ENCODE results near the gene SLC34A2. TPM values are rescaled to one million over a fixed set of nuclear protein-coding genes. Genes with fewer than 3 reads are reported as not detected.

SLC34A2 gene
- total RNA-seq, 1 donor from 2014 or later = not detected

- no peak for DNase-seq (ENCODE audit: low spot score)
Measured at GRCh38 chr4:25662306-25662705, 6.7 kb downstream of the SLC34A2 start.

- peak; percentile 29 for DNase-seq (ENCODE audit: low spot score)
Measured at GRCh38 chr4:25663781-25664180, 8.1 kb downstream of the SLC34A2 start.

GRCh38 chr4:25666031-25666630 lies 10.5 kb downstream of the SLC34A2 start:
- no peak for DNase-seq (ENCODE audit: low spot score)

- no peak for DNase-seq (ENCODE audit: low spot score)
Measured at GRCh38 chr4:25667931-25668557, 12.4 kb downstream of the SLC34A2 start.

GRCh38 chr4:25670991-25671390 lies 15.3 kb downstream of the SLC34A2 start:
- DNase-seq (ENCODE audit: low spot score) = no peak

GRCh38 chr4:25672756-25673155 lies 17.1 kb downstream of the SLC34A2 start:
- DNase-seq (ENCODE audit: low spot score) = no peak

- no peak for DNase-seq (ENCODE audit: low spot score)
Measured at GRCh38 chr4:25674386-25674785, 18.7 kb downstream of the SLC34A2 start.

GRCh38 chr4:25676221-25676620 lies 20.6 kb downstream of the SLC34A2 start:
- no peak for DNase-seq (ENCODE audit: low spot score)

GRCh38 chr4:25677157-25677556 lies 21.5 kb downstream of the SLC34A2 start:
- no peak for DNase-seq (ENCODE audit: low spot score)

GRCh38 chr4:25677943-25678342 lies 22.3 kb downstream of the SLC34A2 start:
- no peak for DNase-seq (ENCODE audit: low spot score)

GRCh38 chr4:25687773-25688172 lies 32.1 kb downstream of the SLC34A2 start:
- no peak for DNase-seq (ENCODE audit: low spot score)

GRCh38 chr4:25694466-25694865 lies 38.8 kb downstream of the SLC34A2 start:
- DNase-seq (ENCODE audit: low spot score) = no peak

- no peak for DNase-seq (ENCODE audit: low spot score)
Measured at GRCh38 chr4:25696409-25696808, 40.8 kb downstream of the SLC34A2 start.

- no peak for DNase-seq (ENCODE audit: low spot score)
Measured at GRCh38 chr4:25697516-25697915, 41.9 kb downstream of the SLC34A2 start.

GRCh38 chr4:25700661-25701060 lies 45.0 kb downstream of the SLC34A2 start:
- no peak for DNase-seq (ENCODE audit: low spot score)

GRCh38 chr4:25702848-25703247 lies 47.2 kb downstream of the SLC34A2 start:
- DNase-seq (ENCODE audit: low spot score) = peak; percentile 26

- DNase-seq (ENCODE audit: low spot score) = no peak
Measured at GRCh38 chr4:25703731-25704388, 48.2 kb downstream of the SLC34A2 start.

GRCh38 chr4:25704516-25704915 lies 48.9 kb downstream of the SLC34A2 start:
- no peak for DNase-seq (ENCODE audit: low spot score)

GRCh38 chr4:25710637-25711036 lies 55.0 kb downstream of the SLC34A2 start:
- no peak for DNase-seq (ENCODE audit: low spot score)

GRCh38 chr4:25712611-25713010 lies 57.0 kb downstream of the SLC34A2 start:
- no peak for DNase-seq (ENCODE audit: low spot score)

GRCh38 chr4:25713812-25714211 lies 58.2 kb downstream of the SLC34A2 start:
- no peak for DNase-seq (ENCODE audit: low spot score)

- DNase-seq (ENCODE audit: low spot score) = no peak
Measured at GRCh38 chr4:25722964-25723363, 67.3 kb downstream of the SLC34A2 start.

- DNase-seq (ENCODE audit: low spot score) = no peak
Measured at GRCh38 chr4:25723409-25723808, 67.8 kb downstream of the SLC34A2 start.

All from umbilical cord (tissue), 2 donors.